Endometrium (tissue), 2 donors: ENCODE results near the gene GPR143.
"Not testable (repeated sequence)": the region's sequence is repeated elsewhere in the genome, so short reads cannot be mapped to it uniquely, and the experiment has no call there.

Experiments
- FAIRE-seq: peaks from 2 replicates; lab custom pipeline; 2012; peaks lifted over from hg19 to GRCh38; lab: Jason Lieb, UNC
- donor health status: control.
- donor health status: control.

GPR143 gene

DNA sequence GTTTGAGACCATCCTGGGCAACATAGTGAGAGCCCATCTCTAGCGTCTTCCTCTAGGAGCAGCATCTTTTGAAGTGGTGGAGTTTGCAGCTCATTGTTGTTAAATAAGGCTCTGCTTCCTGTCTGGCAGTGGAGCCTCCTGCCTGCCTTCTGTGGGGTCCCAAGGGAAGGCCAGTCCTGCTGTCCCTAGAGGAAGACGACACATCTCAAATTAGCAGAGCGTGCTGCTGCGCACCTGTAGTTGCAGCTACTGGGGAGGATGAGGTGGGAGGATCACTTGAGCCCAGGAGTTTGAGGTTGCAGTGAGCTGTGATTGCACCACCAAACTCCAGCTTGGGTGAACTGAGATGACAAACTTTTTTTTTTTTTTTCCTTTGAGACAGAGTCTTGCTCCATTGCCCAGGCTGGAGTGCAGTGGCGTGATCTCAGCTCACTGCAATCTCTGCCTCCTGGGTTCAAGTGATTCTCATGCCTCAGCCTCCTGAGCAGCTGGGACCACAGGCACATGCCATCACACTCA, 2.7 kb upstream of the GPR143 start:
- not testable (repeated sequence) for FAIRE-seq

DNA sequence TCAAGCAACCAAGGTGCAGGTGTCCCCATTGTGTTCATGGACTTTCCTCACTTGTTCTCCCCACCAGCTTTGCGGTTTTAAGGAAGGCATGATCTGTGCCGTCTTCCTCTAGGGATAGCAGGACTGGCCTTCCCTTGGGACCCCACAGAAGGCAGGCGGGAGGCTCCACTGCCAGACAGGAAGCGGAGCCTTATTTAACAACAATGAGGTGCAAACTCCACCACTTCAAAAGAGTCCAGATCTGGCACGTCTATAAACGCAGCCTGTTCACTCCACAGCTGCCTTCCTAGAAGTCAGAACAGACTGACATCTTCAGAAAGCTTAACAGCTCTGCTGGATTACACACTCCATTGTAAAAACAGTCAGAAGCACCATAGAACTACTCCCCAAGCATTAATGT, 1.7 kb upstream of the GPR143 start:
- FAIRE-seq = no peak

DNA sequence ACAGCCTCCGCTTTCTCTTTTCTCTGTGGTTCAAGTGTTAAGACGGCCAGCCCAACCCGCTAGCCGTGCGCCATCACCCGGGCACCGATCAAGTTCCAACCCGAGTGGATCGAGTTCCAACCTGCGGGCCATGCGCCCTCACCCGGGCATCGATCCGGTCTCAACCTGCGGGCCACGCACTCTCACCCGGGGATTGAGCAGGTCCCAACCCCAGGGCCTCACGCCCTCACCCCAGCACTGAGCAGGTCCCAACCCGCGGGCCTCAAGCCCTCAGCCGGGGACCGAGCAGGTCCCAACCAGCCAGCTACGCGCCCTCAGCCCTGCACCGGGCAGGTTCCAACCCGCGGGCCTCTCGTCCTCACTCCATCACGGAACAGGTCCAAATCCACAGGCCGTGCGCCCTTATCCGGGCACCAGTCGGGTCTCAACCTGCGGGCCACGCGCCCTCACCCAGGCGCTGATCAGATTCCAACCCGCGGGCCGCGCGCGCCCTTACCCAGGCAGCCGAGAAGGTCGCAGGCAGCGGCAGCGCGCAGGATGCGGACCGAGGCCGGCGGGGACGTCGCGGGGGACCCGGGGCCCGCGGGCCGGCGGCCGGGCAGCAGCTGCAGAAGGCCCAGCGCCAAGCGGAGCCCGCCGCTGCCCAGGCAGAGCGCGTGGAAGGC, 443 bp downstream of the GPR143 start:
- FAIRE-seq = no peak

DNA sequence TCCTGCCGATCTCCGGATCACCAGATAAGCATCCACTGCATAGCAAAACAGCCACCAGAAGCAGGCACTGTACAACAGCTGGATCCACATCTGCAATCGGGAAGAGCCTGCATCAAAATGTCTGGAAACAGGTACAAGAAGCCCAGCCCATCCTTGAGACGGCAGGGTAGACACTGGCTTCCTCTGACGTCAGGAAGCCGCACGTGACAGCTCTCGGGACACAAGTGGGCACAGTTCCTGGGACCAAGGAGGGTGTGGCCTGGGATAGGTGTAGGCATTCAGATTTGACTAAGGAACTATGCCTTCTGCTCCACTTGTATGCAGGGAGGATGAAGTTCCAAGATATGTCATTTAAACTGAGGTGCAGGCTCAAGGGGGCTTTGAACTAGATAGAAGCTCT, 6.3 kb downstream of the GPR143 start:
- FAIRE-seq = no peak

DNA sequence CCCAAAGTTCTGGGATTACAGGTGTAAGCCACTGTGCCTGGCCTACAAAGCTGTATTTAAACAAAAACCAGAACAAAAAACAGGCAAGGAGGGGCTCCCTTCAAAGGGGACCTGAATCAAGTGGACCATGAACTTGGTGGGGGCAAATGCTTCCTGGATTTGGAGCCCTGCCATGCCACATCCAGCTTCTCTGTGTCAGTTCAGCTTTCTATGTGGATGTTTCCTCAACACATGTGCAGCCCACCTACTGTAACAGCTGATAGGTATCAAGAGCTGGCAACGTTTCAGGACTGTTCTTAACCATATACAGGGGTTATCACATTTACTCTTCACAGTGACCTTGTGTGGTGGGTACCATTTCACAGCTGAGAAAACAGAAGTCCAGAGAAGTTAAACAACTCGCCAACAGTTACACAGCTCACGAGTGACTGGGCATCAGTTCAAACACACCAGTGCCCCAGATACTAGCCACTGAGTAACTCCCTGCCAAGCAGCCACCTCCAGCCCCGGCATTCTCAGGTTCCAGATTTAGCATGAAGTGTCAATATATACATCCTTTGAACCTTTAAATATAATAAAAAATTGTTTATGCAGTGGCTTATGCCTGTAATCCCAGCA, 7.5 kb downstream of the GPR143 start:
- FAIRE-seq = no peak

DNA sequence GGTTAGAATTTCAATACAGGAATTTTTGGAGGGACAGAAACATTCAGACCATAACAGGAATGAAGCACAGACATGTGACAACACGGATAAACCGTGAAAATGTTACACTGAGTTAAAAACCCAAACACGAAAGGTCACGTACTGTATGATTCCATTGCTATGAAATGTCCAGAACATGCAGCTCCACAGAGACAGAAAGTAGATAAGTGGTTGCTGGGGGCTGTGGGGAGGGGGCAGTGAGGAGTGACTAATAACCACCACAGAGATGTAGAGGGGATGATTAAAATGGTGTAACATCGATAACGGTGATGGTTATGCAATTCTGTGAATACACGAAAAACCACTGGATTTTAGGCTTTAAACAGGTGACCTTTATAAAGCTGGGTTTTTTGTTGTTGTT, 8.3 kb downstream of the GPR143 start:
- no peak for FAIRE-seq

DNA sequence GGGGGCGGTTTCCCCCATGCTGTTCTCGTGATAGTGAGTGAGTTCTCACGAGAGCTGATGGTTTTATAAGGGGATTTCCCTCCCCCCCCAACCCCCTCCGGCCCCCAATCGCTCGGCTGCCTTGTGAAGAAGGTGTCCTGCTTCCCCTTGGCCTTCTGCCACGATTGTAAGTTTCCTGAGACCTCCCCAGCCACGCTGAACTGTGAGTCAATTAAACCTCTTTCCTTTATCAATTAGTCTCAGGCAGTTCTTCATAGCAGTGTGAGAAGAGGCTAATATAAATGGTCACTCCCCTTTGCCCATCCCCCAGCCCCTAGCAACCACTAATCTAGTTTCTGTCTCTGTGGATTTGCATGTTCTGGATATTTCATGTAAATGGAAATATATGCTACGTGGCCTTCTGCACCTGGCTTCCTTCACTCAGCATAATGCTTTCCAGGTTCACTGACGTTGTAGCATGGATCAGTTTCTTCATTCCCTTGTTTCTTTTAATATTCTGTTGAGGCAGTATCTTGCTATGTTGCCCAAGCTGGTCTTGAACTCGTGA, 16.4 kb downstream of the GPR143 start:
- FAIRE-seq = no peak

DNA sequence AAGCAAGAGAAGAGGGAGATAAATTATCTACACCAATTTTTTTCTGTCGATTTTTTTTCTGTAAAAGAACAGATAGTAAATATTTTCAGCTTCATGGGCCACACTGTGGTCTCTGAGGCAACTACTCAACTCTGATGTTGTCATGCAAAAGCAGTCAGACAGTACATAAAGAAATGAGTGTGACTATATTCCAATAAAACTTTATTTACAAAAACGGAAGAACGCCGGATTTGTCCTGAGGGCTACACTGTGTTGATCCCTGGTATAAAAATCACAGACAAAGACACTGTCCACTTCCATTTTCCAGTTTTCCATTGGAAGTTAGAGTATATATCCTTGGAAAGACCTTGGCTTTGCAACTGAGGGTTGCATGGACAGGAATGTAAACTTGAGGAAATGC, 18.0 kb downstream of the GPR143 start:
- no peak for FAIRE-seq

DNA sequence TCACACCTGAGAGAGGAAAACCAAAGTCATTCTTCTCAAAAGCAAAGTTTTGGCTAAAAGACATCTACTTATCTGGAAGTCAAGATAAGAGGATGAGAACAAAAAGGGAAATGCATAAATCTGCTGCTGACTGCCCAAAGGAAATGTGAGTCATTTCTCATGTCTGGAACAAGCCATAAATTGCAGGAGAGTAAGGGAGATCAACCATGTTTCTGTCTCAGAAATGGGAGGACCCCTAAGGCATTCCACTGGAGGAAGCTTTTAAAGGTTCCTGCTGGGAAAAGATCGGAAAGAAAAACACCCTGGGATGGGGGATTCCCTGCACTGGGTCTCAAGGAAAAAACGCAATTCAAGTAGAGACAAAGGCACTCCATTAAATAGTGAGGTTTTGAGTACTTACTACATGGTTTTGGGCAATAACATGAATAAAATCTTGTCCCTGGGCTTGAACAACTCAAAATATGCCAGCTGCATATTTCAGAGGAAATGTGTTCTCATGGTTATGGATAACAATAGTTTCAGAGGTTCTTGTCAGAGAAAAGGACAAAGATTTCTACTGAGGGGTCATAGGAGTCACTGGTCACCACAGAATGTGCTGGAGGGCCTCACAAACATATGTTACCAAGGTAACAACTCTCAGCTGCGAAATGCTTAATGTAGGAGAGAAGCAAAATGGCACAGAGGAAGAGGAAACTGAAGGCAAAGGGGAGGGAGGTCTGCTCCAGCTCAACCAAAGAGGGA, 19.3 kb downstream of the GPR143 start:
- no peak for FAIRE-seq

DNA sequence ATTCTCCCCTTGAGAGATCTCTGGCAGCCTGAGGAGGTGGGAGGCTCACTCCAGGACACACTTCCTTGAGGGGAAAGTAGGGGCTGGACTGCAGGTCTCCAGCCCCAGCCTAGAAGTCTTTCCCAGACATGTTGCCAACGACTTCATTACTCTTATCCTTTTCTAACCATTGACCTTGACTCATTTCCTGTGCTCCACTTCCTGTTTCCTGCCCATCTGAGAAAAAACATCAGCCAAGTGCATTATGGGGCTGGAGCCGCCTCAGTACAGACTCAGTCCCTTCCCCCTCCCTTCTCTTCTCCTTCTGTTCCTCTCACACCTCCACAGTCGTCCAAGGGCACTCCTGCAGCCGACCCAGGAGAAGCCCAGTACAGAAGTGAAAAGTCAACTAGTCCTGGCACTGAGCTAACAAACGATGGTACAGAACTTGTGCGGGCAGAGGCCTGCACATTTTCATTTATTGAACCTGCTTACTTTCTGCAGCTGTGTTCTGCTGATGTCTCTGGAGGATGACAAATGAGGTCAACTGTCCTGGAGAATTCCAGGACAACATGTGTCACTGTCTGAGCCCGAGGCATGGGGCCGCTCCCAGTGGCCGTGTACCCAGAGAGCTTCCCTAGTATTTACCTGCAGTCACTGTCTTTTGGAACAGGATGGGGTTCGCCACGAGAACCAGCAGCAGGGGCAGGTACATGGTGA, 20.1 kb downstream of the GPR143 start:
- FAIRE-seq = no peak

DNA sequence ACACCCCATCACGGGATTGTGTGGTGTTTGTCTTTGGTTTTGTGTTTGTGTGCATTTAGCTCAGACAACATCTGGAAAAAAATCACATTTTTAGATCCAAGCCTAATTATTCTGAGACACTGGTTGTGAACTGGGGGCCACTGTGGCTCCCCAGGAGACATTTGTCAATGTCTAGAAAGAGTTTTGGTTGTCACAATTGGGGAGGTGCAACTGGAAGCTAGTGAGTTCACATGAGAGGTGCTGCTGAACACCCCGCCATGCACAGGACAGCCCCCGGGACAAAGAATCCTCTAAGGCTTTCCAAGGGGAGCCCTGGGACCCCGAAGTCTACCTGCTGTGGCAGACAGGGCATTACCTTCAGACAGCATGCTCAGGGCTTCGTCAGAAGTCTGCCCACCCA, 26.5 kb downstream of the GPR143 start:
- no peak for FAIRE-seq

DNA sequence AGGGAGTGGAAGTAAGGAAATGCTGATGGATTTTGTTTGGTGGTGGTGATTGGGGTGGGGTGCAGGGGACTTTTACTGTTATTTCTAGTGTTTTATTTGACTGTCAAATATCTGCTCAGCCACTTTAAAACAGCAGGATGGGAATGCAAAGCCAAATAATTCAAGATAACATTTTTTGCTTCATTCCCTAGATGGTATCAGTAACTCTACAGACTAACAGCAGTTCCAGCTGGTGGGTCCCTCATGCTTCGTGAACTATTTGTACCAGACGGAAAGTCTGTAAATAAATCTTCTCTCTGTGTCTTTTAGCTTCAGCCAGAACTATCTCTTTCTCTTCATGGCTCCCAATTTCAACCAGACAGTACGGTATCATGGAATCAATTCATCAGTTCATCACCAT, 27.5 kb downstream of the GPR143 start:
- no peak for FAIRE-seq

DNA sequence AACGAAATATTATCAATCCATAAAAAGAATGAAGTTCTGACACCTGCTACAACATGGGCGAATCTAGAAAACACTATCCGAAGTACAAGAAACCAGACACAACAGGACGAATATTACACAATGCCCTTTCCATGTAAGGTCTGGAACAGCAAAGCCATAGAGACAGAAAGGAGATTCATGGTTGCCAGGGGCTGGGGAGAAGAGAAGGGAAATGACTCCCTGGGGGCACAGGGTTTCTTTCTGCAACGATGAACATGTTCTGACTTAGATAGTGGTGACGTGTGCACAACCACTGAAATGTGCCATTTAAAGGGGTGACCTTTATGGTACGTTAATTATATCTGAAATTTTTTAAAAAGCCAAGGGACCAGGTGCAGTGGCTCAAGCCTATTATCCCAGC, 28.3 kb downstream of the GPR143 start:
- FAIRE-seq = no peak

DNA sequence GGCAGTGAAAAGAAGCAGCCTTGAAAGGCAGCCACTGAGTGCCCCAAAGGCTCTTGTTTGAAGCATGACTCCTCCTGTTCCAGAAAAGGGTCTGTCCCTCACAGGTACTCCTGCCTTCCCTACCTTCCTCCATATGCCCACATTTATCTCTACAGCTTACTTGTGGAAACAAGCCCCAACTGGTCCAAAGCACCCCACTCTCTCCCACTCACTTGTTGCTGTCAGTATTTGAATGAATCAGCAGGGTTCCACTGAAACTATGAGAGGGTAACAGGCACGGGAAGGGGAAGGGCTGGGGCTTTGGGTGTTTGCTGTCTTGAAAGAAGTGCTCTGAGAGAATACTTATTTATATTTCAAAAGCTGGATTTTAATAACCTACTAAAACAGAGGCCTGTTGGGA, 34.9 kb downstream of the GPR143 start:
- FAIRE-seq = no peak

DNA sequence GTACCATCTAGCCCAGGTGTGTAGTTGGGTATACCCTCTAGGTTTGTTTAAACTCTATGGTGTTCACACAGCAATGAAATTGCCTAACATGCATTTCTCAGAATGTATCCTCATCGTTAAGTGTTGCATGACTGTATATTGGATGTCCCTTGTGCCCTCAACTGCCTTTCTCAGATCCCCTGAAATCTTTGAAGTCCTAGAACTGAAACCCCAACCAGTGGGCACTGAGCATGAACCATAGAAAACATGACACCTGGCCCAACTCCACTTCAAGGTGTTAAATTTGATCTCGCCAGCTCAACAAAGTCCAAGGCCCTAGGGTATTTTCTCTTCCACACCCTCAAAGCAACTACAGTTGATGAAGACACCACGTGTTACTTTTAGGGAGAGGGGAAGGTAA, 35.6 kb downstream of the GPR143 start:
- FAIRE-seq = no peak

DNA sequence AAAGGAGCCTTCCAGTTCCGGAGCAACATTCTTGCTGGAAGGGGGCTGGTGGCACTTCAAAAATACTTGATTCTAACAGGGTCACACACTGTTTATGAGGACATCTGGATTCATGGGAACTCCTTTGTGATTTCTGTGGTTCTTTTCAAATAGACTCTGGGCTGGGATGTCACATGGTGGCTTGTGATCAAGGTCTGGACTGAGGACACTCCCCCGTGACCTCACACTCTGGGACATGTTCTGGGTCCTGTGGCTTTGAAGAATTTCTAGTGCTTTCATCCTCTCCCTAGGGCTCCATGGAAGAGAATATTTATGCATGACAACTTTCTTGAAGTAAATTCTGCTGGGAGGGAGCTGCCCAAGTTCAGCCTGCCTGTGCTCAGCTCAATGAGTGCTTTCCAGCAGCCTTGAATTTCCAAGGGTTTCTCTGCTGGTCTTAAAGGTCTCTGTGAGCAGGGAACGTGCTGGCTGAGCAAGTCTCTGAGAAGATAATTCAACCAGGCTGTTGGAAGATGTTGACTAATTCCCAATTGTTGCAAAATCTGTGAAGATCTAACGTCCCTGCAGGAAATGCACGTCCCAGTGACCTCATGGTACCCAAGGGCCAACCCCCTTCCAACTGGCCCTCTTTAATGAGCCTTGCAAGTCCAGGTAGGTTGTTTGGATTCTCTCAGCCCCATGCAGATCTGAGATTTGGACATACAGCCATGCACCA, 36.3 kb downstream of the GPR143 start:
- FAIRE-seq = no peak

DNA sequence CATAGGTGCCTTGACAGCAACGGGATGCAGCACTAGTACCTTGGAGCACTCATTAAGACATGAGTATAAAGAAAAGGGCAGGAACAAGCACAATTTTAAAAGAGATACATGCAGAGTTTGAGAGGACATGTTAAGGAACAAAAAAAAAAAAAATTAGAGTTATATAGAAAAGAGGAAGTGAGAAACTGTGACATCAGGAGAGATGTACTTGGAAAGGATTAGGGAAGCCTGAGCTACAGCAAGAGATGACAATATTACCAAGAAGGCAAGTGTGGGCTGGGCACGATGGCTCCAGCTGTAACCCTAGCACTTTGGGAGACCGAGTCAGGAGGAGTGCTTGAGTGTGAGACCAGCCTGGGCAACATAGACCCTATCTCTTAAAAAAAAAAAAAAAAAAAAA, 37.4 kb downstream of the GPR143 start:
- FAIRE-seq = no peak

DNA sequence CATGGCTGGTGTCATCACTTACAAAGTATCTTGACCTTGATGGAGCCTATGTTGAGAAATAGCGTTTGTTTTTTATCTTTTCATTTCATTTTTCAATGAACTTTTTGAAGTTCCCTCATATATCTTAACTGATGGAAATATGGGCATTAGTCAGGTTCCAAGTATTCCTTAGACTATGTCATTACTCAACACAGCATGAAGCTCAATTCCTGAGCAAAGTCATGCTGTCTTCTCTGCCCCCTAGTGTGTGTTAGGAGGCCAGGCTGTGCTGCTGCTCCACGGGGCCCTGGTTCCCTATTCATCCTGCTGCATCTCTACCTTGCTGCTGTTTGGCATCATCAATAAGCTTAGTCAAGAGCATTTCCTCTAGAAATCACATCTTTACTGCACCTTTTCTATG, 40.9 kb downstream of the GPR143 start:
- FAIRE-seq = no peak

DNA sequence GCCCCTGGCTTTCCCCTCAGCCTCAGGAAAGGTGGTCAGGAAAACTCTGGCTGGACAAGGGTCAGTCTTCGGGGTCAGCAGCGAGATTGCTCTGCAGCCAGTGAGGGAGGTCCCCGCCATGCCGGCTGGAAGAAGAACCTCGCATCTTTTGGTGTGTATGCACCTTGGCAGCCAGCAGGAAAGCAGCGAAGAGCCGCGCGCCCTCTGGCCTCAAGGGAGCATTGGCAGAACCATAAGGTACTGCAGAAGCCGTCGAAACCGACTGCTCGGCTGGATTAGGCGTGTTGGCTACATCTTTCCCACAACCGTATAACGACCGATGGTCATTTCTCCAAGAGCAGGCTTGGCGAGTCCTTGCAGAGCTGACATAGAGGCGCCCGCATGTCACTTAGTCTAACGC, 48.3 kb downstream of the GPR143 start:
- FAIRE-seq = no peak

DNA sequence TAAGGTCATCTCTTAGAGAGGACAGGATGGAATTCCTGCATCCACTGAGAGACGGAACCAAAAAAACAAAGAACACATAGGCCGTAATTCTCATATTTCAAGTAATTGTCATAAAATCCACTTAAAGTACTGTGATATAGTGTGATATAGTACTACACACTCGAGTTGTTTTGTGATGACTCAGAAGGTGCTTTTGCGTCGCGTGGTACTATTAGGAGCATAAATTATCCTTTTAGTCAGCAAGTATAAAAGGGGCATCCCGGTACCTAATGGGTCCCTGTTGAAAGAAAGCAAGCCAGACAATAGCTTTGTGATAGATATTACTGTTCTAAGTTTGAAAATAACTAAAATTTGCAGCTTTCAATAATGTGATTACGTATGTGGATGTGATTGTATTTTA, 55.3 kb downstream of the GPR143 start:
- FAIRE-seq = no peak

DNA sequence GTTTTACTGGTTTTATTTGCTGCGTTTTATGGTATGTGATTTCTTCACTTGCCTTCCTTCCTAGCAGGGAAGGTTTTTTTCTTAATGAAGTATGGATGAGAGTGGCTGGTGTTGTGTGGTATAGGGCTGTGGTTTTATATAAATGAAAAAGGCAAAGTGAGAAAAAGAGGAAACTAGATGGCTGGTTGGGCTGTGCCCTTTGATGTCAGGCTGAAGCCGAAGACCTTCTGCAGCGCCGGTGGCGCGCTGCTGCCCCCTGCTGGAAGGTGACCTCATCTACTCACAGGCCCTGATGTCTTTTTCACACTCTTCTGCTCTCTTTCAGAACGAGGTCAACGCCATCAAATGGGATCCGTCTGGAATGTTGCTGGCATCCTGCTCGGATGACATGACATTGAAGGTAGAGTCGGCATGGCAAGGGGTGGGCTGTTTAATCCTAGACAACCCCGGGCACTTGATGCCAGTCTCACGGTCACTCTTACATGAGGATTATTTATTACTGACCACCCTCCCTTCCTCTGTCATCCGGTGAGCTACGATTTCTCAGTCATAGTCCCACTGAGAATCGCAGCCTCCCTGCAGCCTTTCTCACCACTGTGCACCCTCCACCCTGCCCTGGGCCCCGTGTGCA, 56.6 kb downstream of the GPR143 start:
- peak; percentile 21 for FAIRE-seq
